ENCODE results near the gene HS1BP3. TPM values are rescaled to one million over a fixed set of nuclear protein-coding genes. Genes with fewer than 3 reads are reported as not detected.

HS1BP3 gene
- total RNA-seq, 1 donor from 2014 or later: 21.0 TPM

DNA sequence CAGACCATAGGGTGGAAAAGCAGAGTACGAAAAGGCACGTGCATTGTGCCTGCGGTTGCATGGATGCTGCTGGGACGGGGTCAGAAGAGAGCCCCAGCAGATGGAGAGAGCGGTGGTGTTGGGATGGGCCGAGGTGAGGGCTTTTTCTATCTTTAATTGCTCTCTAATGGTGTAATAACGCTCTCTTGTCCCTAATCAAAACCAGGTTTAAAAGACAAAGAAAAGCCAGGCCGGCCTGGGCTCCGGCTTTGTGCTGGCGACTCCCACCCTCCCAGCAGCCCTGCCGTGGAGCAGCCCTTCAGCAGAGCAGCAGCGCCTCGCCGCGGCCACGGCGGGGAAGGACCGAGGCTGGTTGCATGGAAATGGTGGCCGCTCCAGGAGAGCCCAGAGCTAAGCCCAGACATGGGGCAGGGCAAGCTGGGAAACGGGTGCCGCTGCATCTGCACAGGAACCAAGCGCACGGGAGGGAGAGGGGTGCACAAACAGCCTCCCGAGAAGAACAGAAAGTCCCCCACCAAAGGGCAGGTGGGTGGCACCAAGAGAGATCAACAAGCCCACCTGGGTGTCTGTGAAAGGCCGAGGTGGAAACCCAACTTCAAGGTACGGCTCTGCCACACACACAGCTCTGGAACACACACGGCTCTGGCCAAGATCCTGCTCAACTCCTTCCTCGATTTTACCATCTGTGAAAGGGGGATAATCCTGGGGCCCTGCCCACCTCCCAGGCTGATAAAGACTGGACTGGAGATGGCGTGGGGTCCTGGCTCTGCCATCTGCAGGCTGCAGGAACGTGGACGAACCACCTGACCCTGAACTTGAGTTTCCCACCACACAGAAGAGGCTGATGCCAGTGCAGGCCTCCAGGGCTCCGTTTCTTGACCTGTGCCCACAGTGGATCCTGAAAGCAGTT, 15.0 kb downstream of the HS1BP3 start:
- FAIRE-seq (no peak), DNase-seq (ENCODE audit: low read depth) (no peak)
- Mint-ChIP-seq H3K36me3 (ENCODE audit: low read depth, unreplicated experiment) (peaks cover 6% of the 10 kb centered on the region), H3K9me3 (ENCODE audit: unreplicated experiment) (no peaks in the 10 kb centered on the region), H3K27me3 (ENCODE audit: low read depth, unreplicated experiment) (no peaks in the 10 kb centered on the region), H3K27ac (ENCODE audit: unreplicated experiment) (peak overlapping the region; percentile 1), H3K4me1 (ENCODE audit: low read depth, unreplicated experiment) (peaks cover 13% of the 10 kb centered on the region), H3K4me3 (ENCODE audit: unreplicated experiment) (no peak overlapping the region)
- Histone ChIP-seq H3K27ac (ENCODE audit: low read depth, low read length) (no peak overlapping the region), H3K9me3 (ENCODE audit: insufficient read depth, low read depth, low read length) (no peaks in the 10 kb centered on the region), H3K4me2 (ENCODE audit: low read length) (peak overlapping the region; percentile 45), H3K27me3 (ENCODE audit: insufficient read depth, low read length) (no peaks in the 10 kb centered on the region), H4K20me1 (ENCODE audit: insufficient read depth, low read length) (peaks cover 7% of the 10 kb centered on the region), H2AFZ (ENCODE audit: low read depth, low read length) (peak overlapping the region; percentile 64), H3K9ac (ENCODE audit: low read length) (peak overlapping the region; percentile 65), H3K4me1 (ENCODE audit: insufficient read depth, low read length) (peaks cover 23% of the 10 kb centered on the region), H3K79me2 (ENCODE audit: insufficient read depth, low read length) (no peaks in the 10 kb centered on the region), H3K4me3 (ENCODE audit: insufficient read depth, low read depth, low read length) (no peak overlapping the region), H3K36me3 (ENCODE audit: insufficient read depth, low read length) (no peaks in the 10 kb centered on the region)
- TF ChIP-seq, protein P1, sequence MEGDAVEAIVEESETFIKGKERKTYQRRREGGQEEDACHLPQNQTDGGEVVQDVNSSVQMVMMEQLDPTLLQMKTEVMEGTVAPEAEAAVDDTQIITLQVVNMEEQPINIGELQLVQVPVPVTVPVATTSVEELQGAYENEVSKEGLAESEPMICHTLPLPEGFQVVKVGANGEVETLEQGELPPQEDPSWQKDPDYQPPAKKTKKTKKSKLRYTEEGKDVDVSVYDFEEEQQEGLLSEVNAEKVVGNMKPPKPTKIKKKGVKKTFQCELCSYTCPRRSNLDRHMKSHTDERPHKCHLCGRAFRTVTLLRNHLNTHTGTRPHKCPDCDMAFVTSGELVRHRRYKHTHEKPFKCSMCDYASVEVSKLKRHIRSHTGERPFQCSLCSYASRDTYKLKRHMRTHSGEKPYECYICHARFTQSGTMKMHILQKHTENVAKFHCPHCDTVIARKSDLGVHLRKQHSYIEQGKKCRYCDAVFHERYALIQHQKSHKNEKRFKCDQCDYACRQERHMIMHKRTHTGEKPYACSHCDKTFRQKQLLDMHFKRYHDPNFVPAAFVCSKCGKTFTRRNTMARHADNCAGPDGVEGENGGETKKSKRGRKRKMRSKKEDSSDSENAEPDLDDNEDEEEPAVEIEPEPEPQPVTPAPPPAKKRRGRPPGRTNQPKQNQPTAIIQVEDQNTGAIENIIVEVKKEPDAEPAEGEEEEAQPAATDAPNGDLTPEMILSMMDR (IDR thresholded peaks at IDR 0.05; ENCODE audit: insufficient read depth, low read depth, low read length): peak; percentile 77
- TF ChIP-seq EZH2 (IDR thresholded peaks at IDR 0.05; ENCODE audit: insufficient read depth, low read length): no peak

DNA sequence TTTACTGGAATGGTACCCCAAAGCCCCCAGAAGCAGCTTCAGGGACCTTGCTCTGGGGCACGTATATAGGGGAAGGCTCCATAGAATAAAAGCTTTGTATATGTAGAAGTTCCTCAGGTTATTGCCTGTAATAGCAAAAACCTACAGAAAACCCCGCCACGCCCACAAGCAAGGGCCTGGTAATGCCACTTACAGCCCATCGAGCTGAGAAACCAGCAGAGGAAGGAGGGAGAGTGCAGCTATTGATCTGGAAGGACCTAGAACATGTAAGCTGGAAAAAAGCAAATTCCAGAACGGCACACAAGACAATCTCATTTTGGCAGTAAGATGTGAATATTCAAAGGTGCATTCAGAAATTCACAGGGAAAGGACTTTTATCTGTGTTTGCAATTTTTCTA, 15.8 kb downstream of the HS1BP3 start:
- peaks cover under 1% of the 10 kb centered on the region for H3K27me3 ChIP-seq (ENCODE audit: insufficient read depth, low read length)
- H3K4me3 ChIP-seq (ENCODE audit: insufficient read depth, low read depth, low read length): no peak overlapping the region
- H3K4me3 Mint-ChIP-seq (ENCODE audit: unreplicated experiment): no peak overlapping the region
- no peaks in the 10 kb centered on the region for H3K79me2 ChIP-seq (ENCODE audit: insufficient read depth, low read length)
- peaks cover 4% of the 10 kb centered on the region for H4K20me1 ChIP-seq (ENCODE audit: insufficient read depth, low read length)
- H3K27ac ChIP-seq (ENCODE audit: low read depth, low read length): no peak overlapping the region
- no peak overlapping the region for H3K27ac Mint-ChIP-seq (ENCODE audit: unreplicated experiment)
- FAIRE-seq (no peak), DNase-seq (ENCODE audit: low read depth) (no peak)
- no peak for TF ChIP-seq EZH2 (IDR thresholded peaks at IDR 0.05; ENCODE audit: insufficient read depth, low read length)
- TF ChIP-seq, protein P1 (IDR thresholded peaks at IDR 0.05; ENCODE audit: insufficient read depth, low read depth, low read length): no peak
- no peaks in the 10 kb centered on the region for H3K36me3 ChIP-seq (ENCODE audit: insufficient read depth, low read length)
- H3K9me3 Mint-ChIP-seq (ENCODE audit: unreplicated experiment): no peaks in the 10 kb centered on the region
- H3K27me3 Mint-ChIP-seq (ENCODE audit: low read depth, unreplicated experiment): no peaks in the 10 kb centered on the region
- H3K9me3 ChIP-seq (ENCODE audit: insufficient read depth, low read depth, low read length): no peaks in the 10 kb centered on the region
- peaks cover 20% of the 10 kb centered on the region for H3K4me1 ChIP-seq (ENCODE audit: insufficient read depth, low read length)
- peaks cover 13% of the 10 kb centered on the region for H3K4me1 Mint-ChIP-seq (ENCODE audit: low read depth, unreplicated experiment)
- no peak overlapping the region for H2AFZ ChIP-seq (ENCODE audit: low read depth, low read length)
- H3K9ac ChIP-seq (ENCODE audit: low read length): peak overlapping the region; percentile 65
- peaks cover 10% of the 10 kb centered on the region for H3K36me3 Mint-ChIP-seq (ENCODE audit: low read depth, unreplicated experiment)
- no peak overlapping the region for H3K4me2 ChIP-seq (ENCODE audit: low read length)

All from astrocyte (in vitro differentiated cells and primary cell).